NCI-H69 (cell line): ENCODE results near the gene AMMECR1.
"Not testable (repeated sequence)": the region's sequence is repeated elsewhere in the genome, so short reads cannot be mapped to it uniquely, and the experiment has no call there.

Source experiments
- DNase-seq: peaks from one replicate; lab custom pipeline; 2025; lab: John Stamatoyannopoulos, UW

The AMMECR1 gene

DNA sequence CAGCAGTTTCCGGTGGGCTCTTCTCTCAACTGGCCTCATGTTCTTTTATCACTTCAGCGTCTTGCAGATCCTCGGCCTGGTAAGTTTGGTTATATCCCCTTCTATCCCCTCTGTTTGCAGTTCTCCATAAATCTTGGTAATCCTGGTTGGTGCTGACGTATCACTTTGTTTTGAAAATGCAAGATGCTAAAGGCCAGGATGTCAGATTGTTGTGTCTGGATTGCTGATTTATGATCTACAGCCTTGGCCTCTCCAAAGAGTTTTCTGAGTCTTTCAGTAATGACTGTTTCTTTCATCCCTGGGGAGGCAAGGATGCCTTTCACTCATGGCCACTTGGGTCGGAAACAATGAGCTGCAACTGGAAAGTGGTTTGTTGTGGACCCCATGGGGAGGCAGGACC, 146.4 kb downstream of the AMMECR1 start:
- DNase-seq: no peak

DNA sequence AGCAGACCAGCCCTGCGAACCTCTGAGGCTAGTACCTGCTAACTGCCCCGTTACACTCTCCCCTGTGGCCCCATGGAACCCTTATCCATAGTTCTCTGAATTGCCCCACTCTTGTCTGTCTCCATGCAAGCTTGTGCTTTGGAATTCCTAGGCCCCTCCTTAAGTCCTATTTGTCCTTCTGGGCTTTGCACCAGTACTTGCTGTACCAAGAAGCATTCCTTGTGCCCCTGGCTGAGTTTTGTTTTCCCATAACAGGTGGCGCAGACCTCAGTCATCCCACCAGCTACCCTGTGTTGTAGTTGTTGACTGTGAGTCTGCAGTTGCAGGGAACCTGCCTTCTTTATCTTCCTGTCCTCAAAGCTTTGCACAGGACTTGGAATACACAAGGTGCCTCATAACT, 147.9 kb downstream of the AMMECR1 start:
- no peak for DNase-seq

DNA sequence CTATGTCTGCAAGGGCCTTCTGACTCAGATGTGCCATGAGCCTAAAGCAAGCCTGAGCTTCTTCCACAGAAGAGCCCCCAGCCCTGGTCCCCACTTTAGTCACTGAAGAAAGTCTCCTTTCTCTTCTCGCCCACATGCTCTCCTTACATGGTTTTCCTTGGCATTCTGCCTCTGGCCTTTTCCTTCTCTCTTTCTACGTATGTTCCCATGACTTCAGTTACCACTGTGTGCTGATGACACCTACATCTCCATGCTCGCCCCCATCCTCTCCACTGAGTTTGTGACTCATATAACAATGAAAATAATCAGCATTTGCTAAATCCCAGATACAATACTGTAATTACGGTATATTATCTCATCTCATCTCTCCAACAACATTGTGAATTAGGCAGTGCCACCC, 149.3 kb downstream of the AMMECR1 start:
- DNase-seq: no peak

DNA sequence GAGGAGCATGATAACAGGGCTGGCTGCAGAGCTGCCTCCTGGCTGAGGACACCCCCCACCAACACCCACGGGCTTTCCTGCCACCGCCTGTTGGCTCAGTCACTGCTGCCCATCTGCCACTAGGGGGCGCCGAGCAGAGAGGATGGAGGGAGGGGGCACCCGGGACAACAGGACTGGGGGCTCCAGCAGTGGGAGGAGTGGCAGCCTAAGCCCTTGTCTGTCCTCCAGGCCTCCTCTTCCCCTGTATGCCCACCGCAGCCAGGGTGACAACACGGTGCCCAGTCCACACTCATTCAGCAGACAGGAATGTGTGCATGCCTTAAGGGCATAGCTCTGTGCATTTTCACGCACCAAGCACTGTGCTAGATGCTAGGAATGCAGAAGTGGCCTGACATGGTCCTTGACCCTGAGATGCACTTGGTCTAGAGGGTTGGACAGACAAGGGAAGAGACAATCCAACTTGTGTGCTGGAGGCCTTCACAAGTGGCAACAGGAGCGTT, 149.9 kb downstream of the AMMECR1 start:
- DNase-seq: peak; percentile 58

DNA sequence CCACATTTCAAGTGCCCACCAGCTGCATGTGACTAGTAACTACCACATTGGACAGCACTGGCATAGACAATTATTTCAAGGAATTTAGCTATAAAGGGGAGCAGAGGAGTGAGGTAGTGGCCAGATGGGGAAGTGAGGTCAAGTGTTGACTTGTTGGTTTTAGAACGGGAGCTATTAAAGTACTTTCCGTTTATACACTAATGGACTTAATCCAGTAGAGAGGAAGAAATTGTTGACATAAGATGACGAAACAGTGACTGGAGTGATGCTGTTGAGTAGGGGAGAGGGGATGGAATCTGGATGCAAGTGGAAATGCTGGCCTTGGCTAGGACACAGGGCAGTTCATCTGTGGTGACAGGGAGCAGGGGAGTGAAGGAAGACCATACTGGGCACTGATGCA, 154.4 kb downstream of the AMMECR1 start:
- peak; percentile 46 for DNase-seq

DNA sequence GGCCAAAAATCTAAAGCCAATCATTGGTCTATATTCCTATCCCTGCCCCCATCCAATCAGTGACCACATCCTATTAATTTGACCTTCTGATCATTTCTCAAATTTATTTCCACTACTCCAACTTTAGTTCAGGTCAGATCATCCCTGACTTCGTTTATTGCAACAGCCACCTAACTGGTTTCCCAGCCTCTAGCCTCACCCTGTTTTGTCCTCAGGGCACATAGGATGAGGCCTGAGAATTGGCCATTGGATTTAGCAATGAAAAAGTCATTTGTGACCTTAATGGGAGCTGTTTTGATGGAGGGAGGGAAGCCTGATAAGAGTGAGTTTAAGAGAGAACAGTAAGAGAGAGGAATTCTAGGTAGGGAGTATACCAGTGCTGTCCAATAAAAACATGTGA, 155.0 kb downstream of the AMMECR1 start:
- DNase-seq: no peak

DNA sequence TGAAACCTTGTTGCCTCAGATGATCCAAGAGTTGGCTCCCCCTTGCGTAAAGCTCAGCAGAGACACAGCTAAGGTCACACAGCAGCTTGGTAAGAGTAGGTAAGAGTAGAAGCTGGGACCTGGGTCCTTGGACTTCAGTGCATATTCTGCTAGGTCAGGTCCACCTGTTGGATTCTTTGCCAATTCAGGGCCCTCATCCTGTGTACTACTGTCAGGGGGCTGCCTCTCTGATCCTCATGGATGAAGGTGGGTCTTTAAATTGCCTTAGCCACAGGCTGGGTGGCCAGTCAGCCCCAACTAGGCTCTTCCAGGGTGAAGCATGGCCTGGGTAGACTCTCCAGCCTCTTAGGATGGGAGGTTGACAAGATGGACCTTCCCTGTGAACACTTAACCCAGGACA, 155.8 kb downstream of the AMMECR1 start:
- DNase-seq: no peak

DNA sequence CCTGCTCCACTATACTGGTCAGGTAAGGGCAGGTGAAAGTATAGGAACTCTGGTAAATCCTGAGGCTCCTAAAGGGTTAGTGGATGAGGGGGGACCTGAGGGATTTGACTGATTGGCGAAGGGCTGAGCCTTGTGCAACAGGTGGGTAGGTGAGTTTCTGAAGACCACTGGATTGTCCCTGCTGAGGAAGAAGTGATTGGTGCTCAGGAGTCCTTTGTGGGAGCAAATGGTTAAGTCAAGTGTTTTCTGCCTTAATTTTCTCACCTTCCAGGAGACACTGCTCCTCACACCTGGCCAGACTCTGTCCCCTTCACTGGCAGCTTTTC, 156.6 kb downstream of the AMMECR1 start:
- DNase-seq: no peak

DNA sequence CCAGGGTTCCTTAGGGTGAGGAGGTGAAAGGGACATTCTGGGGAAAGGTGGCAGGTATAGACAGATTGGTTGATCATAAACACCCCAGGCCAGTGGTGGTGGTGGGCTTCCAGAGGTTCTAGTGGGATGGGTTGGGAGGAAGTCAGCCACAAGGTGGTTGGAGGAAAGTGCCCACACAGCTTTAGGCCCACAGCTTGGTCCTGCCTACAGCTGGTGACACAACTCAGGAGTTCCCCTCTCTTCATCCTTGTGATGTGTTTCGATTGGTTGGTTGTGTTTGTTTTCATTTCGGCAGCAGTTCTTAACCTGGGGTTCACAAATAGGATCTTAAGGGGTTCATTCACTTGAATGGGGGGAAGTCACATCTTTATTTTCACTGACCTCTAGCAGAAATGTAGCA, 158.0 kb downstream of the AMMECR1 start:
- DNase-seq: no peak

DNA sequence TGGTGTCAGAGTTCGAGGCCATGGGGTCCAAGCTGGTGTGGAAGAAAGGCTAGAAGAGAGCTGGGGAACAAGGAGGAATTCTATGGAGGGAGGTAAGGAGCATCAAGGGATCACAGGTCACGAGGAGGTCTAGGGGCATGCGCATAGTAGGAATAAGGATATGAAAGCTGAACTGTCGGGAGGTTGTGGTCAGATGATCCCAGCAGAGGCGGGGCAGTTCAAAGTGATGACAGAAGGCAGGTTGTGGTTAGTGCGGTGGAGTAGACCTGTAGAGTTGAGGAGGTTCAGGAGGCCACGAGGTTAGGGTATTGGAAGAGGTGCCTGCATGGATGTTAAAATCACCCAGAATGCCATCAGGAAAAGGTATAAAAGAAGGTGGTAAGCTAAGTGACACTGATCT, 158.7 kb downstream of the AMMECR1 start:
- no peak for DNase-seq

DNA sequence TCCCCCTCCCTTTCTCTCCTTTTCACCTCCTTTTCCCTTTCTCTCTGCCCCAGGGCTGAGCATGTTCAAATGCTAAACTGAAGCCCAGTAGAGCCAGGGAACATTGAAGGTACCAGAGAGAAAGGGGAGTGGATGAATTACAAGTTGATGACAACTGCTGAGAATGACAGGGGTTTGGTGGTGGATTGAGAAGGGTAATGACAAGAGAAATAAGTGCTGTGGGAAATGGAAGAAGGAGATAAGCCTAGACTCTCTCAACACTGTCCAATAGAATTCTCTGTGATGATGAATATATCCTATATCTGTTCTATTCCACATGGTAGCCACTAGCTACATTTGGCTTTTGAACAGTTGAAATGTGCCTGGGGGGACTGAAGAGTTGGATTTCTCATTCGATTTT, 160.4 kb downstream of the AMMECR1 start:
- DNase-seq: no peak

DNA sequence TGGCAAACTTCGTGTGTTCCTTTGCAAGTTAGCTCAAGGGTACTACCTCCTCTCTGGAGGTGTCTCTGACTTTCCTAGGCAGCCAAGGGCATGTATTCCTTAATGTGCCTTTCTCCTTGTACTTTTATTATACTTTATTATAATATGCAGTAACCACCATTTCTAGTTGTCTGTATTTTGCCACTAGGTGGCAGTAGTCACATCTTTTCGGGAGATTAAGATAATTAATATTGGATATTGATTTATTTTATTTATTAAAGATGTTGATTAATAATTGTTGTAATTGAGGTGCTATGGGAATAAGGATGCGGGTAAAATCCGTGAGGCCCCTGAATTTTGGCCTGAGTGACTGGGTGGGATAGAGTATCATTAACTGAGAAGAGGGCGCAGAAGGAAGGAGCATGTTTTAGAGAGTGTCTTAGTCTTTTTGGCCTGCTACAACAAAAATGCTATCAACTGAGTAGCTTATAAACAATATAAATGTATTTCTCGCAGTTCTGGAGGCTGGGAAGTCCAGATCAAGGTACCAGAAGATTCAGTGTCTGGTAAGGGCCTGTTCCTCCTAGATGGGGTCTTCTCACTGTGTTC, 161.6 kb downstream of the AMMECR1 start:
- DNase-seq: peak; percentile 11

DNA sequence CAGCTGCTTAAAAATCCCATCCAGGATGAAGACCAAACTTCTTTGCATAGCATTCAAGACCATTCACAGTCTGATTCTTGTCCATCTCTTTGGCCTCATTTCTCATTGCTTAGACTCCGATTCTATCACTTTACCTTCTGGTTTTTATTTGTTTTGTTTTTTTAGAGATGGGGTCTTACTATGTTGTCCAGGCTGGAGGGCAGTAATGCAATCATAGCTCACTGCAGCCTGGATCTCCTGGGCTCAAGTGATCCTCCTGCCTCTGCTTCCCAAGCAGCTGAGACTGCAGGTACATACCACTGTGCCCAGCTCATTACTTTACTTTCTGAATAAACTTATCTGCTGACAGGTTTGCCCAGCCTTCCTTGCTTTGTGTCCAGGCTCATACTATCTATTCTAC, 162.1 kb downstream of the AMMECR1 start:
- DNase-seq: no peak

DNA sequence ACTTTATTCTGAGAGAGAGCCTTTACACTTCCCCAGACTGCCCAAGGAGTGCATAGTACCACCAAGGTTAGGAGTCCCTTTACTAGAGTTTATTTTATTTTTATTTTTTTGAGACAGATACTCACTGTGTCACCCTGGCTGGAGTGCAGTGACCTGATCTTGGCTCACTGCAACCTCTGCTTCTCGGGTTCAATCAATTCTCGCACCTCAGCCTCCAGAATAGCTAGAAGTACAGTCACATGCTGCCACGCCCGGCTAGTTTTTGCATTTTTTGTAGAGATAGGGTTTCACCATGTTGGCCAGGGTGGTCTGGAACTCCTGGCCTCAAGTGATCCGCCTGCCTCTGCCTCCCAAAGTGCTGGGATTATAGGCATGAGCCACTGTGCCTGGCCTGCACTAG, 163.6 kb downstream of the AMMECR1 start:
- not testable (repeated sequence) for DNase-seq

DNA sequence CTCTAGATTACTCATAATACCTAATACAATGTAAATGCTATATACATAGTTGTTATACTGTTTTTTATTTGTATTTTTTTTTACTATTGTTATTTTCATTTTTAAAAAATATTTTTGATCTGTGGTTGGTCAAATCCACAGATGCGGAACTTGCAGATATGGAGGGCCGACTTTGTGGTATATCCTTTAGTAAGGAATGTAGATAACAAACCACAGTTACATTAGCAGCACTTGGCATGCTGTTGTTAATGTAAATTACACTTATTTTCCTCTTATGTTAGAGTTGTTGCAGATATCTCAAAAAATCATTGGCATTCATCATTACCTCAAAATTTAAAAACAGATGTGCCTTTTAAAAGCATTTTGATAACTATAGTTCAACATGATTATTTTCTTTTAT, 164.0 kb downstream of the AMMECR1 start:
- no peak for DNase-seq

DNA sequence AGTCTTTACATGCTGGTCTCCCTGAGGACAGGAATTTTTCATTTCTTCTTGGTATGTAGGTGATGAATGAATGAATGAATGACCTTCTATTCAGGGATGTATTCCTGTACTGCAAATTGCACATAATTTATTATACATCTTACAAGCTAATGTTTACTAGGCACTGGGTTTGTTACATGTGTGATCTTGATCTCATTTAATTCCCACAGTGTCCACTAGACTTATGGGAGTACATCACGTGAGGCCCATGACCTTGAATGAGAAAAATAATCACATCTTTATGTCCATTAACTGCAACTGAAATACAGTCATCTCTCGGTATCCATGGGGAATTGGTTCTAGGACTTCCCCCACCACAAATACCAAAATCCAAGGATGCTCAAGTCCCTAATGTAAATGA, 164.6 kb downstream of the AMMECR1 start:
- no peak for DNase-seq

DNA sequence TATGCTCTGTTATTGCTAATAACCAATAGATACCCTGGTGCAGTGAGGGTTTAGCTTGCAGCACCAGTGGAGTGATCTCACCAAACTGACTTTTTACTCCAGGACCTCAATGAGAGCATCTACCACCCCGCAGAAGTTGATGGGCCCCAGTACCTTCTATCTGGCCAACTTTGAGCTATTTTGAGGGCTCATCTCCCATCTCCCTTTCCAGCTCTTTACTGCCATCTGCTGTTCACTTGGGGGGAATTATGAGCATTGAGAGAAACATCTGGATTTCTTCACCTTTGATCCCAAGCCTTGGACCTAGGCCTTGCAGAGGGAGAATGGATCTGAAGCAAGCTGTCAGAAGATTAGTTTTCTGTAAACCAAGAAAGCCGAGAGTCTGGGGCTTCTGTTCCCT, 171.4 kb downstream of the AMMECR1 start:
- DNase-seq: peak; percentile 73

DNA sequence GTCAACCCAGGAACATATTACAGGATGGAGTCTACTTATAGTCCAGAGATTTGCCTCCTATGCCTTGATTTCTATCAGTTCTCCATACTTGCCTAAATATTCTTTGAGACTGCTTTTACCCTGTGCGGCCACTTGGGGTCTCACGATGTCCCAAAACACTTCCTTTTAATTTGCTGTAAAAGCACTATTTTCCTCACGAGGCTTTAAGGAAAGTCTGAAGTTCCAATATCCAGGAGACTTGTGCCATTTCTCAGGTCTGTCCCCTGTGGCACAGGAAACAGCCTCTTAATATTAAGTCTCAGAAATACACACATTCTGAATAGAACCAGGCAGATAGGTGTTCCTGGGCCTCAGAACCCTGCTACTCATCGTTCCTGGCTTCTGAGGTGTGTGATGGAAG, 172.0 kb downstream of the AMMECR1 start:
- DNase-seq: peak; percentile 39

DNA sequence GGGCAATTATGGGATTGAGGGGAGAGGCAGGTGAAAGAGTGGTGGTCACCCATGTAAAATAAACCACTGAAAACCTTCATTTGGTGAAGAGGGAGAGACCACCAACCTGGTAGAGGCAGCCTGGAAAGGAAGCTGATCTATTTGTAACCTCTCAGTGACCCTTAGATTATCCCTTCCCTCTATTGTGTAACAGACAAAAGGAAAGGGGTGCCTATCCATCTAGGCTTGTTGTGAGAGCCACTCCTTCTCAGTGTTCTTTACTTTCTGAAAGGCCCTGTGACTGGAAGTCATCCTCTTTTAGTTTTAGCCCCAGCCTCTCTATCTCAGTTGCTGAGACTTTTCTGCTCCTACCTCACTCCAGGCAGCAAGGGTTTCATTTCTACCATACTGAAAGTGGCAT, 172.6 kb downstream of the AMMECR1 start:
- DNase-seq: peak; percentile 13
